ENCODE measurements around the gene SBF2. TPM values are rescaled to one million over a fixed set of nuclear protein-coding genes. Genes with fewer than 3 reads are reported as not detected.

SBF2 gene
- total RNA-seq, 1 experiment from 2014 or later, result 30.2 TPM

GRCh38 chr11:9923280-9923679 lies 370.7 kb downstream of the SBF2 start:
- H3K27ac ChIP-seq (ENCODE audit: insufficient read length, low read depth, low read length), result peak overlapping the region; percentile 100
- DNase-seq, result no peak

More at GRCh38 chr11:9923280-9923679, 370.7 kb downstream of the SBF2 start:
- peak overlapping the region; percentile 46 for H3K4me2 ChIP-seq (ENCODE audit: insufficient read depth, insufficient read length, low read length)
- no peak overlapping the region for H3K4ac ChIP-seq (ENCODE audit: low read depth, low read length)
- H3K79me2 ChIP-seq (ENCODE audit: insufficient read depth, low read length), result no peaks in the 10 kb centered on the region
- no peaks in the 10 kb centered on the region for H3K27me3 Mint-ChIP-seq (ENCODE audit: low read depth)
- no peak overlapping the region for H3K56ac ChIP-seq (ENCODE audit: insufficient read length, low read depth, low read length)
- H2BK15ac ChIP-seq (ENCODE audit: low read depth, low read length), result no peak overlapping the region
- no peak overlapping the region for H2BK5ac ChIP-seq (ENCODE audit: insufficient read length, low read length)
- H3K23me2 ChIP-seq (ENCODE audit: insufficient read length, low read depth, low read length, poor library complexity, severe bottlenecking), result peaks cover 3% of the 10 kb centered on the region
- peaks cover 25 to 37% of the 10 kb centered on the region in 2 experiments for H3K4me1 Mint-ChIP-seq
- H2BK120ac ChIP-seq (ENCODE audit: low read depth, low read length, poor library complexity, severe bottlenecking), result no peak overlapping the region
- peak overlapping the region; percentile 78 to 98 (median 92) for H3K27ac Mint-ChIP-seq
- no peak overlapping the region for H3K9ac ChIP-seq (ENCODE audit: extremely low read depth, insufficient read length, low read length)
- no peak for TF ChIP-seq CTCF (conservative IDR thresholded peaks at IDR 0.05)
- no CpG with 5 or more reads among the region's 2 CpGs for WGBS (ENCODE audit: extremely low coverage, insufficient read length, low lambda C conversion rate)
- H3K36me3 Mint-ChIP-seq (ENCODE audit: insufficient read depth in 1 of 3, low read depth in 3 of 3), result peaks cover 0 to 4% (median 3%) of the 10 kb centered on the region in 3 experiments; a peak in 4 of 7 replicates
- H2BK12ac ChIP-seq (ENCODE audit: insufficient read length, low read depth, low read length), result no peak overlapping the region
- H3K27me3 ChIP-seq (ENCODE audit: insufficient read depth, low read length), result no peaks in the 10 kb centered on the region
- no peaks in the 10 kb centered on the region for H3K79me1 ChIP-seq (ENCODE audit: insufficient read depth, low read depth, low read length, poor library complexity, severe bottlenecking)
- H4K20me1 ChIP-seq (ENCODE audit: control insufficient read depth, insufficient read depth, insufficient read length), result no peaks in the 10 kb centered on the region
- no peak overlapping the region for H2AFZ ChIP-seq (ENCODE audit: low read length)
- no peak overlapping the region for H4K5ac ChIP-seq (ENCODE audit: insufficient read length, low read depth, low read length)
- no peak overlapping the region for H4K8ac ChIP-seq (replicated peaks; ENCODE audit: insufficient read length, low read depth, low read length)
- H3K18ac ChIP-seq (ENCODE audit: insufficient read length, low read depth, low read length), result peak overlapping the region; percentile 14
- H4K91ac ChIP-seq (ENCODE audit: insufficient read length, low read depth, low read length), result no peak overlapping the region
- H3K14ac ChIP-seq (ENCODE audit: insufficient read depth, low read length), result no peak overlapping the region
- no peak overlapping the region for H2AK5ac ChIP-seq (ENCODE audit: insufficient read length, low read length)
- no peaks in the 10 kb centered on the region; the same call in 1 of the 2 replicates for H3K4me1 ChIP-seq (ENCODE audit: insufficient read depth, low read length)
- H3K9me3 Mint-ChIP-seq, result no peaks in the 10 kb centered on the region; a peak in 1 of 5 replicates
- peak overlapping the region; percentile 60 for H3T11ph ChIP-seq (ENCODE audit: low read length)
- peak overlapping the region; percentile 32 for H2BK20ac ChIP-seq (ENCODE audit: low read depth, low read length, poor library complexity, severe bottlenecking)
- no peaks in the 10 kb centered on the region for H3K9me3 ChIP-seq (ENCODE audit: control insufficient read depth, low read depth, low read length)
- no peak overlapping the region for H3K23ac ChIP-seq (ENCODE audit: insufficient read length, low read depth, low read length)
- peak overlapping the region; percentile 3 to 27; a peak in 4 of 5 replicates for H3K4me3 Mint-ChIP-seq

Data from H9 (cell line).